ENCODE results near the gene HOXC4.
A peak's percentile ranks its signal among the peaks of the same experiment; 100 is the strongest.

DNA sequence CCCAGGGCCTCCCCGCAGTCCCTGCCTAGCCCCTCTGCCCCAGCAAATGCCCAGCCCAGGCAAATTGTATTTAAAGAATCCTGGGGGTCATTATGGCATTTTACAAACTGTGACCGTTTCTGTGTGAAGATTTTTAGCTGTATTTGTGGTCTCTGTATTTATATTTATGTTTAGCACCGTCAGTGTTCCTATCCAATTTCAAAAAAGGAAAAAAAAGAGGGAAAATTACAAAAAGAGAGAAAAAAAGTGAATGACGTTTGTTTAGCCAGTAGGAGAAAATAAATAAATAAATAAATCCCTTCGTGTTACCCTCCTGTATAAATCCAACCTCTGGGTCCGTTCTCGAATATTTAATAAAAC lies 23.2 kb upstream of the HOXC4 start:
- TF ChIP-seq BACH1 (IDR thresholded peaks at IDR 0.05; ENCODE audit: low read length) (no peak), GTF2F1 (IDR thresholded peaks at IDR 0.05; ENCODE audit: borderline replicate concordance, low read depth, low read length) (no peak), CBX5 (IDR thresholded peaks at IDR 0.05; ENCODE audit: low read depth, low read length) (no peak), POLR2A (IDR thresholded peaks at IDR 0.05; ENCODE audit: control extremely low read depth in 1 of 2, low read depth in 2 of 2, low read length in 2 of 2) (no peak), JUN (IDR thresholded peaks at IDR 0.05; ENCODE audit: low read depth, low read length) (no peak), EZH2 (IDR thresholded peaks at IDR 0.05; ENCODE audit: low read depth, low read length, severe bottlenecking) (peak; percentile 9), SP1 (IDR thresholded peaks at IDR 0.05; ENCODE audit: low read depth, low read length) (no peak), BCL11A (IDR thresholded peaks at IDR 0.05; ENCODE audit: low read depth in 2 of 2, low read length in 2 of 2) (no peak)
- TF ChIP-seq, protein P1, sequence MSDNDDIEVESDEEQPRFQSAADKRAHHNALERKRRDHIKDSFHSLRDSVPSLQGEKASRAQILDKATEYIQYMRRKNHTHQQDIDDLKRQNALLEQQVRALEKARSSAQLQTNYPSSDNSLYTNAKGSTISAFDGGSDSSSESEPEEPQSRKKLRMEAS (IDR thresholded peaks at IDR 0.05) = no peak
- TF ChIP-seq, protein P2, sequence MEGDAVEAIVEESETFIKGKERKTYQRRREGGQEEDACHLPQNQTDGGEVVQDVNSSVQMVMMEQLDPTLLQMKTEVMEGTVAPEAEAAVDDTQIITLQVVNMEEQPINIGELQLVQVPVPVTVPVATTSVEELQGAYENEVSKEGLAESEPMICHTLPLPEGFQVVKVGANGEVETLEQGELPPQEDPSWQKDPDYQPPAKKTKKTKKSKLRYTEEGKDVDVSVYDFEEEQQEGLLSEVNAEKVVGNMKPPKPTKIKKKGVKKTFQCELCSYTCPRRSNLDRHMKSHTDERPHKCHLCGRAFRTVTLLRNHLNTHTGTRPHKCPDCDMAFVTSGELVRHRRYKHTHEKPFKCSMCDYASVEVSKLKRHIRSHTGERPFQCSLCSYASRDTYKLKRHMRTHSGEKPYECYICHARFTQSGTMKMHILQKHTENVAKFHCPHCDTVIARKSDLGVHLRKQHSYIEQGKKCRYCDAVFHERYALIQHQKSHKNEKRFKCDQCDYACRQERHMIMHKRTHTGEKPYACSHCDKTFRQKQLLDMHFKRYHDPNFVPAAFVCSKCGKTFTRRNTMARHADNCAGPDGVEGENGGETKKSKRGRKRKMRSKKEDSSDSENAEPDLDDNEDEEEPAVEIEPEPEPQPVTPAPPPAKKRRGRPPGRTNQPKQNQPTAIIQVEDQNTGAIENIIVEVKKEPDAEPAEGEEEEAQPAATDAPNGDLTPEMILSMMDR (IDR thresholded peaks at IDR 0.05; ENCODE audit: control extremely low read depth in 1 of 3, insufficient read depth in 1 of 3, low read depth in 1 of 3, low read length in 3 of 3) = no peak
- TF ChIP-seq, protein P3, sequence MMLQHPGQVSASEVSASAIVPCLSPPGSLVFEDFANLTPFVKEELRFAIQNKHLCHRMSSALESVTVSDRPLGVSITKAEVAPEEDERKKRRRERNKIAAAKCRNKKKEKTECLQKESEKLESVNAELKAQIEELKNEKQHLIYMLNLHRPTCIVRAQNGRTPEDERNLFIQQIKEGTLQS (IDR thresholded peaks at IDR 0.05; ENCODE audit: insufficient read depth, low read depth, low read length) = no peak

Measured in H1 (cell line).